DMS53 (cell line): ENCODE data around the gene RPL5.

Source experiments
- DNase-seq: peaks from one replicate; lab custom pipeline; 2025; lab: John Stamatoyannopoulos, UW

Gene RPL5

DNA sequence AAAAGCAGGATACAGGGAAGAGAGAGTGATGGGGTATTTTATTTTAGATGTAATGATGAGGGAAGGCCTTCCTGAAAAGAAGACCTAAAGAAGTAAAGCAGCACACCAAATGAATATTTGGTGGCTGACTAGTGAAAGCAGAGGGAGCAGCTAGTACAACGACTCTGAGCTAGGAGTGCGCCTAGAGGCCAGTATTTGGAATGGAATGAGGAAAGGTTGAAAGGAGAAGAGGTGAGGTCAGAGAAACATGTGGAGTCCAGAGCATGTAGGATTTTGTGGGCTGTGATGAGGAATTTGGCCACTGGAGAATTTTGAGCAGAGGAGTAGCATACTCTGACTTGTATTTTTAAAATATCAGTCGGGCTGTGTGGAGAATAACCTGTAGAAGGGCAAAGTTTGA is 11.8 kb upstream of the RPL5 start:
- DNase-seq, result no peak

DNA sequence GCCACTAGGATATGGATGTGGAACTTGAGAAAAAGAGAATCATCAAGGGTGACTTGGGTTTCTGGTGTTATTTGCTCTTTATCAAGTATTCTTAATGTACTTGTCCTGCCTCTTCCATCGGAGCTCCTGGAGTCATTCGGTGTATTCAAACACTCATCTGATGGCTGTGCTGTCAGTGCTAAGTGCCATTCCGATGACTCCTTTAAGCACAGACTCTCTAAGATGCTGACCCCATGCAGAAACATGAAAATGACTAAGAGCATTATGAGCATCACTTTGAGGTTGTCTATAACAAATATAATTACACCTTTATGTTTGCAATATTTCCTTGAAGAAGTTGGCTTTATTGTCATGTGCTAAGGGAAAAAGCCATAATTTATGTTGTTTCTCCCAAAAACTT is 11.3 kb upstream of the RPL5 start:
- no peak for DNase-seq

DNA sequence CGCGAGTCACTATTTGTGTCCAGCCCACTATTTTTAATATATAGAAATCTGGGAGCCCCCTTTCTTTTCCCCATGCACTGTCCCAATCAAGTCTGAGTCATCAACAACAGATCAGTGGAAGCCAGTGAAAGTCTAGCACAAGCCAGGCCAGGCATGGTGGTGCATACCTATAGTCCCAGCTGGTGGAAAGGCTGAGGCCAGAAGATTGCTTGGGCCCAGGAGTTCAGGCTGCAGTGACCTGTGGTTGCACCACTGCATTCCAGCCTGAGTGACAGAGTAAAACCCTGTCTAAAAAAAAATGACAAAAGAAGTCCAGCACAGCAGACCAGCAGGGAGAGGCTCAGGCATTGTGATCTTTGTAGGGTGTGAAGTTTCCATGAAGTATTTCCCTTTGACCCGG is 9.0 kb upstream of the RPL5 start:
- DNase-seq, result no peak

- DNase-seq, result peak; percentile 78
Observed at GRCh38 chr1:92826792-92827191, 5.0 kb upstream of the RPL5 start.

- DNase-seq, result no peak
Observed at GRCh38 chr1:92831368-92831761, 475 bp upstream of the RPL5 start.

DNA sequence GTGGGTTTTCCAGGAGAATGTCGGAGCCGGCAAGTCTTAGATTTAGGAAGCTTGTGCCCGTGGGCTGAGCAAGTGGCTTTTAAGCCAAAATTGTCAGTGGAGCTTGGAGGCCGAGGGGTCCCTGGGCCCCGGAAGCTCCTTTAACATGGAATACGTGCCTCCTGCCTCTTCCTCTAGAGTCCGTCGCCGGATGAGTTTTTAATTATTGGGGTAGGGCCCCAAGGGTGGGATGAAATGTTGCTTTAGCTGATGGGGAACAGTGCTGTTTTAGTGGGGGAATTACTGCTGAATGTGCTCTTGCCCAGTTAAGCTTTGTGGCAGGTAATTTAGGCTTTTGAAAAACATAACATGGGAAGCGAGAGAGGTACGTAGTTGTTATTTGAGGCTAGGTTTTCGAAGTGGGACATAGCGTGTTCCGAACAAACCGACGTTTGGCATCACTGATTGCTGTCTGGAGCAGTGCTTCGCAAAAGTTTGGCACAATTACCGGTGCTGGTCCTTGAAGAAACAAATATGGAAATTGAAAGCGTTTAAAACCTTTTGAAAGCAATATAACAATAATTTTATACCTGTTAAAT is 786 bp downstream of the RPL5 start:
- DNase-seq, result peak; percentile 71

- DNase-seq, result no peak
Observed at GRCh38 chr1:92833840-92834239, 2.0 kb downstream of the RPL5 start.

- DNase-seq, result no peak
Observed at GRCh38 chr1:92834617-92835016, 2.8 kb downstream of the RPL5 start.

GRCh38 chr1:92837062-92837461 is 5.2 kb downstream of the RPL5 start:
- no peak for DNase-seq

DNA sequence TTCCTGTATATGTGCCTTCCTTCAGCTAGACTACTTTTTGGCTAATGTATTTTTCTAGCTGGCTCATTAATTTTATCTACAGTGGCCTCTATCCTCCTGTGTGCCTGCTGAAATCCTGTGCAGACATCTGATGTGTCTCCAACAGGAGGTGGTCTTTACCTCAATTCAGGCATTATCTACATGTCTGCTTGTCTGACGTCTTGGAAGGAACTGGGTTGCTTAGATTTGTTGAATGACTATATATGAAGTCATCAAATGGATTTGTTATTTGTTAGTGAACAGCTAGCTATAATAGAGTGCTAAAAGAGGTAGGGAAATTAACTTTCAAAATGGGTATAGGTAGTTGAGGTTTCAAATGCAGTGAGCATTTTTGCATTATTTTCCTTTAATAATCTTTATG is 6.7 kb downstream of the RPL5 start:
- DNase-seq, result no peak

DNA sequence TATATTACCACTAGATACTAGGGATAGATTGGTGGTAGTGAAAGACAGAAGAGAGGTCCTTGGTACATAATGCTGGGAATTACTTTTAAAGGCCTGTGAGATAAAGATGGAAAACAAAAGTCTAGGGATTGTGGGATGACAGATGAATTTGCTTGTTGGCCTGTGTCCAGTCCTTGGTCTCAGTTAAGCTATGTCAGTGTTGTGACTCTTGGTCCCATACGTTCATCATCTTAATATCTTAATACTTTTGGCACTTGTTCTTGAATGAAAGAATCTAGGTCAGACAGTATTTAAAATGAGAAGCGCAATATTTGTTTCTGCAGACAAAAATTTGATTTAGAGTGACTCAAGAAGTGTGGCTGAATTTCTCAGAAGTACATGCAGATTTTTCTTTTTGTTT is 7.6 kb downstream of the RPL5 start:
- no peak for DNase-seq

DNA sequence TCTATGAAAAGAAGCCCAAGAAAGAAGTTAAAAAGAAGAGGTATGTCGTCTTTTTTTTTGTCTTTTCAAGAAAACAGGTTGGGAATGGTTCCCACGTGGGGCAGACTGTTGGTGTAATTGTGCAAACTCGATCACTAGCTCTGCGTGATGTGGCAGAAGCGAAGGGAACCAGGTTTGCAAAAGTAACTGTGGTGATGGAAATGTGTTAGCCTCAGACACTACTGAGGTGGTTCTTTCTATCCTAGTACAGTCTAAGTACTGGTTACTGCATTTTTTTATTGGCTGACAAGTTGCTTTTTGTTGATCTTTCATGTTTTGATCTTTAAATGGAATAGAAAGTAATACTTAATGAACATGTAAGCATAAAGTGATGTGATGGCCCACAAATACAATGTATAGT is 8.8 kb downstream of the RPL5 start:
- no peak for DNase-seq

- peak; percentile 48 for DNase-seq
Observed at GRCh38 chr1:92842082-92843045, 10.5 kb downstream of the RPL5 start.

DNA sequence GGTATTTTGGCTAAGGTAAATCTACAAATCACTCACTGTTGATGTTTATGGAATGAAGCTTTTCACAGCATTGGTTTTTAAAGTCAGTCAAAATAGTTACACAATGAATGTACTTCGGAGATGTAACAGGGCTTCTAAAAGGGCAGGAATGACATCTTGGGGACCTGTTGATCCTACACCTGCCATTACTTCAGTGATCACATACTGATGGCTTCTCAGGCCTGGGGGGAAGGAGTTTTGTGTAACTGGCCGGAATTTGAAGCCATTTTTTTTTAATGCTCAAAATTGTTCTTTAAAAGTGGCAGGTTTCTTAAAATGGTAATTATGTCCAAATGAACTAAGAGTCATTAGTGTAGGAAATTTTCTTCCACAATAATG is 11.2 kb downstream of the RPL5 start:
- DNase-seq, result peak; percentile 48

DNA sequence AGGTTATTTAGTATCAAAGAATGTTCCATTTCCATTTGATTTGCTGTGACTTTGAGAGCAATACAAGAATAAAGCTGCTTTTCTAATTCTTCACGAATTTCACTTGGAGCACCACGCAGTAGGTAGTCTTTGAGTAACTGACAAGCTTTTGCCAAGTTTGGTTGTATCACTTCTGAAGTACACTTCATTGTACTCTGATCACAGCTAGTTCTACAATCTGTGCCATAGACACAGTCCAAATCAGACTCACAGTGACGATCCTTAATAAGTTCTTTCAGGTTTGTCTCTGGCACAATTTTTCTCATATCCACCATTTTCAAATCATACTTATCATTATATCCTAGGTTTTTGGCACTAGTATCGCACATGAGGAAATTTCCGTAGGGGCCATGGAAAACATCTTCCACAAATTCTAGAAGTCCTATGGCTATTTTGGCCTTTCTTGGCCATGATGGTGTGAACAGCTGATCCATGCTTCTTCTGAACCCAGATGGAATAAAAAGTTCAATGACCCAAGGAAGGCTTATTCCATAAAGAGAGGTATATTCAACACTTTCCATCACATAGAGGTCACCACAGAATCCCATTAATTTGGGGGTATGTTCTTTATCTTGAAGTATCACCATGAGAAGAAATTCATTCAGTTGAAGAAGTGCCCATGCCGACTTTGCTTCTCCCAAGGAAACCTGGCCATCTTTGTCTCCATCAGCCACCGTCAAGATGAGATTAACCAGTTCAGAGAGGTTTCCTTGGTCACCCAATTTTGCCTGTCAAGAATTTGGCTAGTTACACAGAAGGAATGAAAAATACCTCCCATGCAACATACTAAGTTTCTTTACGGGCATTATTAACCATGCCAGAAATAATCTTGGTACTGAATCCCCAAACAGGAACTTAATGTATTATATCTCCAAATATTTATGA is 11.9 kb downstream of the RPL5 start:
- DNase-seq, result no peak

DNA sequence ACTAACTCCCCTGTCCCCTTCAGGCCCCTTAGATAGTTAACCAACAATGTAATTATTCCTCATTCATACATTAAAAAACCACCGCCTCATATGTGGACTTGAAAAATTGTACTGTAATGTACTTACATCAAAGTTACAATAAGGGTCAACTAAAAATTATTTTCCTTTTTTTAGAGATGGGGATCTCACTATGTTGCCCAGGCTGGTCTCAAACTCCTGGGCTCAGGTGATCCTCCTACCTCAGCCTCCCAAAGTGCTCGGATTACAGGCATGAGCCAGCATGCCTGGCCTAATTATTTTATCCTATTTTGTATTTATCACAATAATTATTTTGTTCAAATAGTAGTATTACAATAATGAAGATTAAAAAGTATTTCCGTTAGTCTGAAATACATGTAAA is 12.6 kb downstream of the RPL5 start:
- DNase-seq, result no peak

DNA sequence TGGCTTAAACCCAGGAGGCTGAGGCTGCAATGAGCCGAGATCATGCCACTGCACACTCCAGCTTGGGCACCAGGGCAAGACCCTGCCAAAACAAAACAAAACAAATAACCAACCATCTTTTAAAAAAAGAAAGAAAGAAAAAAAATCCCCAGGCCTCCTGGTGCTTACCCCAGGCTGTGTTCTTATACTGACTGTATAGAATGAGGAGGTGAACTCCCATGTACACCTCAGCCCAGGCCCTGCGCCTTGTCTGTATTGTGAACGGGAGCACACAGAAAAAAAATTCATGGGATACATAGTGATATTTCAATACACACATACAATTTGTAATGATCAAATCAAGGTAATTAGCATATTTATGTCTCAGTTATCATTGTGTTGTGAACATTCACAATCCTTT is 14.1 kb downstream of the RPL5 start:
- no peak for DNase-seq

- no peak for DNase-seq
Observed at GRCh38 chr1:92848201-92848600, 16.4 kb downstream of the RPL5 start.

- DNase-seq, result no peak
Observed at GRCh38 chr1:92850019-92850418, 18.2 kb downstream of the RPL5 start.

- DNase-seq, result no peak
Observed at GRCh38 chr1:92851729-92852128, 19.9 kb downstream of the RPL5 start.

GRCh38 chr1:92853299-92853698 is 21.5 kb downstream of the RPL5 start:
- no peak for DNase-seq

DNA sequence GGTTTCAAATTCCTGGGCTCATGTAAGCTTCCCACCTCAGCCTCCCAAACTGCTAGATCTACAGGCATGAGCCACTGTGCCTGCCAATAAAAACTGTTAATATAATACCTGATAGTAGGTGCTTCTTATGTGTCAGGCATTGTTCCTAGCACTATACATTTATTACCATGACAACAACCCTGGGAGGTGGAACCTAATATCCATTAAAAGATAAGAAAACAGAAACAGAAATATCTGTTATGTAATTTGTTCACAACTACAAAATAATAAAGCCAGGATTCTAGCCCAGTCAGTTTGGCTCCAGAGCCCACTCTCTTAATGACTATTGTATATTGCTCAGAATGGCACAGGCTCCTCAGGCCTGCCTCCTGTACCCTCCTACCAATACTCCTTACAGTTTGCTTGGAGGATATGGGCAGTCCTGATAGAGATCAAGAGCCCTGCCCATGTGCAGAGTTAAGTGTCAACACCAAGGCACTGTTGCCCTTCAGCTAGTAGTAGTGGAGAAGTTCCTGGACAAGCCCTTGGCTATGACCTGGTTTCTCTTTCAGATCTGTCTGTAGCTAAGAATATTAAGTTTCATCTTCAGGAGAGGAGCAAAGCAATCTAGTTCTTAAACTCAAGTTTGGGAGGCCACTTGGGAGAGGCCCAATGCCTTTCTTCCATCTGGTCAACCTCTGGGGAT is 22.4 kb downstream of the RPL5 start:
- DNase-seq, result no peak
